Measurements from ENCODE around the gene PIEZO2.

The PIEZO2 gene

GRCh38 chr18:11159844-11160243, 10.5 kb upstream of the PIEZO2 start:
- Histone ChIP-seq H2BK5ac (ENCODE audit: low read depth, low read length, poor library complexity) (no peak overlapping the region), H3K4me1 (ENCODE audit: control insufficient read depth in 1 of 2, insufficient read depth in 2 of 2, low read length in 2 of 2) (no peaks in the 10 kb centered on the region), H3K36me3 (ENCODE audit: control insufficient read depth in 1 of 2, insufficient read depth in 2 of 2, low read length in 2 of 2) (no peaks in the 10 kb centered on the region), H2AK5ac (ENCODE audit: low read length) (no peak overlapping the region), H3K9ac (ENCODE audit: low read length) (no peak overlapping the region), H4K12ac (ENCODE audit: low read depth, low read length) (no peak overlapping the region), H4K8ac (ENCODE audit: low read depth, low read length) (no peak overlapping the region), H3K4me3 (ENCODE audit: low read depth, low read length) (no peak overlapping the region), H3K79me2 (ENCODE audit: control insufficient read depth, insufficient read depth, low read length, poor library complexity) (no peaks in the 10 kb centered on the region), H4K91ac (ENCODE audit: low read depth, low read length) (no peak overlapping the region), H3K4ac (ENCODE audit: low read depth, low read length) (no peak overlapping the region), H3K14ac (ENCODE audit: low read length) (no peak overlapping the region), H2AFZ (ENCODE audit: insufficient read depth, low read length, poor library complexity) (no peak overlapping the region), H2BK12ac (ENCODE audit: low read length) (no peak overlapping the region), H3K4me2 (ENCODE audit: low read length) (no peak overlapping the region), H3K27ac (ENCODE audit: low read depth, low read length) (no peak overlapping the region), H3K18ac (ENCODE audit: low read length) (no peak overlapping the region), H2BK120ac (ENCODE audit: insufficient read depth, low read length, poor library complexity) (no peak overlapping the region), H3K79me1 (ENCODE audit: low read length) (no peaks in the 10 kb centered on the region), H3K9me3 (ENCODE audit: insufficient read depth, low read depth, low read length) (no peaks in the 10 kb centered on the region), H3K27me3 (ENCODE audit: insufficient read depth, low read length) (no peaks in the 10 kb centered on the region), H3K23ac (ENCODE audit: low read length) (no peak overlapping the region)
- WGBS (ENCODE audit: extremely low coverage, insufficient coverage, insufficient read length): no CpG with 5 or more reads among the region's 4 CpGs
- DNase-seq: no peak

DNA sequence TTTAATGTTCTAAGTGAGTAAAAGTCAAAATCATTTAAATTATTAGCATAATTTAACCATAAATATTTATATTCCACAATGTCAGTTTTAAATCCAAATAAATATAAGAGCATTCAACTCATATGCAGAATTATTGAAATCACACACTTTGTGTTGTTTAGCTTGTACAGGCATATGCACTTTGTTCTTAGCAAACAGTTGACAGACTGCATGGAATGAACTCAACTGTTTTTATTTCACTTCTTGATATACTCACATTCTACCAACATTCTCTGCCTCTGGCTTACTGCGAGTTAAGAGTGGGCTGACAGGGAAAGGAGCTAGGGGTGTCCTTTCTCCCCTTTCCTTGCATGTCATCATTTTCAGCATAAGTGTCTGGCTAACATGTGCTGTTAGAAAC, 7.6 kb upstream of the PIEZO2 start:
- Histone ChIP-seq H2AK5ac (ENCODE audit: low read length) (no peak overlapping the region), H4K12ac (ENCODE audit: low read depth, low read length) (no peak overlapping the region), H3K4ac (ENCODE audit: low read depth, low read length) (no peak overlapping the region), H3K36me3 (ENCODE audit: control insufficient read depth in 1 of 2, insufficient read depth in 2 of 2, low read length in 2 of 2) (no peaks in the 10 kb centered on the region), H3K27ac (ENCODE audit: low read depth, low read length) (no peak overlapping the region), H3K79me2 (ENCODE audit: control insufficient read depth, insufficient read depth, low read length, poor library complexity) (no peaks in the 10 kb centered on the region), H3K4me1 (ENCODE audit: control insufficient read depth in 1 of 2, insufficient read depth in 2 of 2, low read length in 2 of 2) (no peaks in the 10 kb centered on the region), H4K8ac (ENCODE audit: low read depth, low read length) (no peak overlapping the region), H3K14ac (ENCODE audit: low read length) (no peak overlapping the region), H2BK120ac (ENCODE audit: insufficient read depth, low read length, poor library complexity) (no peak overlapping the region), H3K4me3 (ENCODE audit: low read depth, low read length) (no peak overlapping the region), H3K9ac (ENCODE audit: low read length) (no peak overlapping the region), H4K91ac (ENCODE audit: low read depth, low read length) (no peak overlapping the region), H3K9me3 (ENCODE audit: insufficient read depth, low read depth, low read length) (no peaks in the 10 kb centered on the region), H2BK5ac (ENCODE audit: low read depth, low read length, poor library complexity) (no peak overlapping the region), H3K18ac (ENCODE audit: low read length) (no peak overlapping the region), H3K23ac (ENCODE audit: low read length) (no peak overlapping the region), H3K27me3 (ENCODE audit: insufficient read depth, low read length) (no peaks in the 10 kb centered on the region), H3K4me2 (ENCODE audit: low read length) (no peak overlapping the region), H2BK12ac (ENCODE audit: low read length) (no peak overlapping the region), H2AFZ (ENCODE audit: insufficient read depth, low read length, poor library complexity) (no peak overlapping the region), H3K79me1 (ENCODE audit: low read length) (no peaks in the 10 kb centered on the region)
- WGBS (ENCODE audit: extremely low coverage, insufficient coverage, insufficient read length): no CpG with 5 or more reads among the region's 1 CpG
- no peak for DNase-seq

- no peak for DNase-seq
- Histone ChIP-seq H3K4me3 (ENCODE audit: low read depth, low read length) (no peak overlapping the region), H3K79me1 (ENCODE audit: low read length) (no peaks in the 10 kb centered on the region), H4K12ac (ENCODE audit: low read depth, low read length) (no peak overlapping the region), H2BK12ac (ENCODE audit: low read length) (no peak overlapping the region), H2AFZ (ENCODE audit: insufficient read depth, low read length, poor library complexity) (no peak overlapping the region), H3K14ac (ENCODE audit: low read length) (no peak overlapping the region), H3K36me3 (ENCODE audit: control insufficient read depth in 1 of 2, insufficient read depth in 2 of 2, low read length in 2 of 2) (no peaks in the 10 kb centered on the region), H4K91ac (ENCODE audit: low read depth, low read length) (no peak overlapping the region), H3K79me2 (ENCODE audit: control insufficient read depth, insufficient read depth, low read length, poor library complexity) (no peaks in the 10 kb centered on the region), H3K27ac (ENCODE audit: low read depth, low read length) (no peak overlapping the region), H3K9ac (ENCODE audit: low read length) (no peak overlapping the region), H4K8ac (ENCODE audit: low read depth, low read length) (no peak overlapping the region), H3K4me2 (ENCODE audit: low read length) (no peak overlapping the region), H3K18ac (ENCODE audit: low read length) (no peak overlapping the region), H3K4ac (ENCODE audit: low read depth, low read length) (no peak overlapping the region), H3K23ac (ENCODE audit: low read length) (no peak overlapping the region), H2BK5ac (ENCODE audit: low read depth, low read length, poor library complexity) (no peak overlapping the region), H2AK5ac (ENCODE audit: low read length) (no peak overlapping the region), H3K4me1 (ENCODE audit: control insufficient read depth in 1 of 2, insufficient read depth in 2 of 2, low read length in 2 of 2) (no peaks in the 10 kb centered on the region), H2BK120ac (ENCODE audit: insufficient read depth, low read length, poor library complexity) (no peak overlapping the region), H3K9me3 (ENCODE audit: insufficient read depth, low read depth, low read length) (no peaks in the 10 kb centered on the region), H3K27me3 (ENCODE audit: insufficient read depth, low read length) (peaks cover 6% of the 10 kb centered on the region)
- WGBS (ENCODE audit: extremely low coverage, insufficient coverage, insufficient read length): no CpG with 5 or more reads among the region's 8 CpGs
These were observed 5.8 kb upstream of the PIEZO2 start for GRCh38 chr18:11155034-11155759.

- Histone ChIP-seq H3K4me3 (ENCODE audit: low read depth, low read length) (no peak overlapping the region), H3K79me1 (ENCODE audit: low read length) (no peaks in the 10 kb centered on the region), H4K91ac (ENCODE audit: low read depth, low read length) (no peak overlapping the region), H4K8ac (ENCODE audit: low read depth, low read length) (no peak overlapping the region), H3K14ac (ENCODE audit: low read length) (no peak overlapping the region), H3K4me1 (ENCODE audit: control insufficient read depth in 1 of 2, insufficient read depth in 2 of 2, low read length in 2 of 2) (no peaks in the 10 kb centered on the region), H2BK12ac (ENCODE audit: low read length) (no peak overlapping the region), H3K27ac (ENCODE audit: low read depth, low read length) (no peak overlapping the region), H2BK120ac (ENCODE audit: insufficient read depth, low read length, poor library complexity) (no peak overlapping the region), H3K23ac (ENCODE audit: low read length) (no peak overlapping the region), H3K9me3 (ENCODE audit: insufficient read depth, low read depth, low read length) (no peaks in the 10 kb centered on the region), H2BK5ac (ENCODE audit: low read depth, low read length, poor library complexity) (no peak overlapping the region), H3K4ac (ENCODE audit: low read depth, low read length) (no peak overlapping the region), H3K79me2 (ENCODE audit: control insufficient read depth, insufficient read depth, low read length, poor library complexity) (no peaks in the 10 kb centered on the region), H3K4me2 (ENCODE audit: low read length) (no peak overlapping the region), H3K27me3 (ENCODE audit: insufficient read depth, low read length) (peaks cover 12% of the 10 kb centered on the region), H3K36me3 (ENCODE audit: control insufficient read depth in 1 of 2, insufficient read depth in 2 of 2, low read length in 2 of 2) (no peaks in the 10 kb centered on the region), H3K18ac (ENCODE audit: low read length) (no peak overlapping the region), H4K12ac (ENCODE audit: low read depth, low read length) (no peak overlapping the region), H2AK5ac (ENCODE audit: low read length) (no peak overlapping the region), H3K9ac (ENCODE audit: low read length) (no peak overlapping the region), H2AFZ (ENCODE audit: insufficient read depth, low read length, poor library complexity) (no peak overlapping the region)
- DNase-seq: peak in 1 of 2 donors; percentile 57
- WGBS (ENCODE audit: extremely low coverage, insufficient coverage, insufficient read length): no CpG with 5 or more reads among the region's 2 CpGs
These were observed 5.1 kb upstream of the PIEZO2 start for GRCh38 chr18:11154368-11154989.
